GM12892 (cell line): ENCODE measurements around the gene COG8.
A peak's percentile ranks its signal among the peaks of the same experiment; 100 is the strongest.
"Not testable (repeated sequence)": the region's sequence is repeated elsewhere in the genome, so short reads cannot be mapped to it uniquely, and the experiment has no call there.

ENCODE experiments used
- DNase-seq: peaks from one replicate; pipeline ENCODE4 v3.0.0; 2011; ENCODE audit not compliant: insufficient read length
- FAIRE-seq: peaks from 2 replicates; lab custom pipeline; 2011; peaks lifted over from hg19 to GRCh38; lab: Jason Lieb, UNC
- POLR2A ChIP-seq: IDR thresholded peaks from 2 replicates; pipeline ENCODE4 v1.6.1; 2011; ENCODE audit warnings: low read depth, low read length, control low read depth
- POLR2AphosphoS5 ChIP-seq: IDR thresholded peaks from 2 replicates; pipeline ENCODE4 v1.6.1; 2011; ENCODE audit warnings: low read depth, low read length, control low read depth
- TAF1 ChIP-seq: IDR thresholded peaks from 2 replicates; pipeline ENCODE4 v1.6.1; 2011; ENCODE audit warnings: low read depth, mild to moderate bottlenecking, control low read depth, low read length, borderline replicate concordance

Gene COG8

GRCh38 chr16:69365901-69366300, 26.5 kb upstream of the COG8 start:
- DNase-seq (no peak), FAIRE-seq (no peak)
- TF ChIP-seq POLR2A = no peak
- TF ChIP-seq TAF1 = no peak
- no peak for TF ChIP-seq POLR2AphosphoS5

GRCh38 chr16:69364088-69364487, 24.7 kb upstream of the COG8 start:
- FAIRE-seq = no peak
- DNase-seq = no peak
- TF ChIP-seq TAF1 (no peak), POLR2A (no peak), POLR2AphosphoS5 (no peak)

GRCh38 chr16:69363281-69363717, 23.9 kb upstream of the COG8 start:
- DNase-seq (no peak), FAIRE-seq (no peak)
- TF ChIP-seq TAF1 = no peak
- TF ChIP-seq POLR2A = no peak
- TF ChIP-seq POLR2AphosphoS5 = no peak

GRCh38 chr16:69360070-69360469, 20.7 kb upstream of the COG8 start:
- not testable (repeated sequence) for FAIRE-seq, DNase-seq

GRCh38 chr16:69351309-69352027, 12.1 kb upstream of the COG8 start, which contains the start of gene TMED6:
TMED6 (minus strand) TSS chr16:69351786; CDS start chr16:69351753, 33 bp downstream.
- DNase-seq (no peak), FAIRE-seq (no peak)
- TF ChIP-seq POLR2AphosphoS5 (no peak), TAF1 (no peak), POLR2A (no peak)

- FAIRE-seq = no peak
- TF ChIP-seq POLR2AphosphoS5 = no peak
- no peak for TF ChIP-seq POLR2A
- no peak for TF ChIP-seq TAF1
- no peak for DNase-seq
Measured at GRCh38 chr16:69350536-69351133, 11.3 kb upstream of the COG8 start.

- TF ChIP-seq TAF1 = no peak
- TF ChIP-seq POLR2A = no peak
- no peak for TF ChIP-seq POLR2AphosphoS5
- no peak for FAIRE-seq
Measured at GRCh38 chr16:69349536-69349935, 10.2 kb upstream of the COG8 start.

GRCh38 chr16:69348222-69348621, 8.9 kb upstream of the COG8 start:
- no peak for TF ChIP-seq POLR2AphosphoS5
- no peak for TF ChIP-seq TAF1
- TF ChIP-seq POLR2A = no peak
- FAIRE-seq = no peak
- no peak for DNase-seq

More at GRCh38 chr16:69349536-69349935, 10.2 kb upstream of the COG8 start:
- no peak for DNase-seq

GRCh38 chr16:69346683-69347082, 7.3 kb upstream of the COG8 start:
- FAIRE-seq = no peak
- TF ChIP-seq POLR2AphosphoS5 (no peak), TAF1 (no peak), POLR2A (no peak)
- DNase-seq = no peak

- FAIRE-seq (no peak), DNase-seq (no peak)
- TF ChIP-seq TAF1 = no peak
- TF ChIP-seq POLR2A = no peak
- TF ChIP-seq POLR2AphosphoS5 = no peak
Measured at GRCh38 chr16:69345923-69346322, 6.6 kb upstream of the COG8 start.

GRCh38 chr16:69344171-69344570, 4.8 kb upstream of the COG8 start:
- no peak for DNase-seq
- TF ChIP-seq POLR2A (no peak), TAF1 (no peak), POLR2AphosphoS5 (no peak)
- FAIRE-seq = no peak

GRCh38 chr16:69340095-69340644, 806 bp upstream of the COG8 start:
- FAIRE-seq = peak; percentile 63
- no peak for DNase-seq
- TF ChIP-seq POLR2A = no peak
